ENCODE data around the gene ST3GAL4. TPM values are rescaled to one million over a fixed set of nuclear protein-coding genes. Genes with fewer than 3 reads are reported as not detected.

The ST3GAL4 gene
- total and polyA plus RNA-seq, 2 of the 8 experiments (the other 6 are each of a cell fraction or from before 2014, with no cell fraction given) = 15.6 to 20.0 TPM

GRCh38 chr11:126328001-126328390, 27.5 kb upstream of the ST3GAL4 start (continued):
- TF ChIP-seq CHD7 (IDR thresholded peaks at IDR 0.05; ENCODE audit: insufficient replicate concordance, low read length) (no peak), TBP (IDR thresholded peaks at IDR 0.05; ENCODE audit: low read depth, low read length) (no peak), FOSL1 (IDR thresholded peaks at IDR 0.05; ENCODE audit: insufficient read depth, low read depth, low read length) (no peak), KDM5A (IDR thresholded peaks at IDR 0.05; ENCODE audit: low read length) (no peak), BRCA1 (IDR thresholded peaks at IDR 0.05; ENCODE audit: low read depth, low read length) (no peak)
